Activated T-cell treated with anti-CD3 and anti-CD28 coated beads for 4 hours (primary cell): ENCODE data around the gene BTNL3.

Source experiments
- DNase-seq: peaks from one replicate; pipeline ENCODE4 v3.0.0-alpha.2; 2020

The BTNL3 gene

GRCh38 chr5:181047921-181048320 lies 59.3 kb downstream of the BTNL3 start:
- DNase-seq: no peak

DNA sequence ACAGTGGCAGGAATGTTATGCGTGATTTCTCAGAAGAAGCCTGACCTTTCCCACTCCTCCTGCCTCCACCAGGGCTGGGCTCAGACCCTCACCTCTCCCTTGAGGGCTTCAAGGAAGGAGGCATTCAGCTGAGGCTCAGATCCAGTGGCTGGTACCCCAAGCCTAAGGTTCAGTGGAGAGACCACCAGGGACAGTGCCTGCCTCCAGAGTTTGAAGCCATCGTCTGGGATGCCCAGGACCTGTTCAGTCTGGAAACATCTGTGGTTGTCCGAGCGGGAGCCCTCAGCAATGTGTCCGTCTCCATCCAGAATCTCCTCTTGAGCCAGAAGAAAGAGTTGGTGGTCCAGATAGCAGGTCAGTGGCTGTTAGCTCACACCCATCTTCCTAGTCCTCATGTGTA lies 61.4 kb downstream of the BTNL3 start:
- no peak for DNase-seq

GRCh38 chr5:181051841-181052671 lies 63.4 kb downstream of the BTNL3 start:
- DNase-seq: no peak

- DNase-seq: no peak
These were observed 64.2 kb downstream of the BTNL3 start for GRCh38 chr5:181052672-181053487.

DNA sequence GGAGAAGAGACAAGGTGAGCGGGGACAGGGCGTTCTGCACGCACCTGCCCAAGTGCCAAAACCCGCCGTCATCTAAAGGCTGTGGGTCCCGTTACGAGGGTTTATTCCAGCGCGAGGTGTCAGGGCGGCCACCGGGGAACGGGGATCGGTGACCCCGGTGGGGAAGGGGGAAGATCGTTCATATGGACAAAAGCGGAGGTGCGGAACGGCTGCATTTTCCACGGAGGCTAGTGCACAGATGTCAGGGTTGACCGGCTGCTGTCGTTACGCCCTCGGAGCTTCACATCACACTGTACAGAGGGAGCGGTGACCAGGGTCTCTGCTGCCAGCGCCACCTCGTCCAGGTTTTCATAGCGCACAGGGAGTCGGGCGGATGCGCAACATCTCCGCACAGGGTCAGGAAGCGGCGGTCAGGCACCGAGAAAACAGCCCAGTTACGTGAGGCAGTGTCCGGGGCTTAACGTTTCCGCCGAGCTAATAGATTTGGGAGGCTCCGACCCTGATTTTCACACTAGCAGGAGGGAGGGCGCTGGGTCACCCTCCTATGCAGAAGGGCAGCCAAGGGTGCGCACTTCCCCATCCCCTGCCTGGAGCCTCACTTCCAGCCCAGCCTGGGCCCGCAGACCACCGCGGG lies 65.0 kb downstream of the BTNL3 start:
- DNase-seq: no peak

GRCh38 chr5:181054138-181054537 lies 65.5 kb downstream of the BTNL3 start:
- DNase-seq: no peak

DNA sequence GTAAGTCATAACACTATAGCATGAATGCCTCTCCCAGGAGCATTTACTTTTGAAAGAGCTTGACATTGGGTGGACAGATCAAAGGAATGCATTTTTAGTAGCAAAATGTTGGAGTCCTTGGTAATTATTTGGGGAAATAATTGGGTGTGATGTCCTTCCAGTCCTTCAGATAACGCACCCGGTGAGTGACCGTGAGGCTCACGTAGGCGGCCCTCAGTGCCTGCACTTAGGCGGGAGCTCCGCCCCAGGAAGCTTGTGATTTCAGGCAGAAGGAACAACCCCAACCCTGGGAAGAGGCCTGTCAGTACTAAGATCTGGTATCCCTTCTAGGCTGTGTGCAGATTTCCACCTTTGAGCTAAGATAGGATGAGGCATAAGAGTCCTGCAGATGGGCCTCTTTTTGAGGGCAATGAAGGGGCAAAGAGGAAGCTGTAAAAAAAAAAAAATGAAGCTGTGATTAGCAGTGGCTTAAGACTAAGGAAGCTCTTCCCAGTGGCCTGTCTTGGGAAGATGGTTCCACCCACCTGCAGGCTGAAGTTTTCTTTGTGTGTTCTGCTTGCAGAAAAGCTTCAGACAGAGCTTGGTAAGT lies 66.3 kb downstream of the BTNL3 start:
- DNase-seq: no peak
